NCI-H1694 treated with DMSO at 0.1 percent for 48 hours (cell line): ENCODE results near the gene DENND1A.

Experiments
- DNase-seq: peaks from one replicate; lab custom pipeline; 2025; lab: John Stamatoyannopoulos, UW

Gene DENND1A

GRCh38 chr9:123540457-123540856 is 389.5 kb downstream of the DENND1A start:
- no peak for DNase-seq

- DNase-seq: no peak
Measured at GRCh38 chr9:123537809-123538208, 392.1 kb downstream of the DENND1A start.

- no peak for DNase-seq
Measured at GRCh38 chr9:123536455-123536868, 393.5 kb downstream of the DENND1A start.

GRCh38 chr9:123534336-123534735 is 395.6 kb downstream of the DENND1A start:
- no peak for DNase-seq

- DNase-seq: no peak
Measured at GRCh38 chr9:123530244-123530643, 399.7 kb downstream of the DENND1A start.

- no peak for DNase-seq
Measured at GRCh38 chr9:123528501-123528900, 401.4 kb downstream of the DENND1A start.

- no peak for DNase-seq
Measured at GRCh38 chr9:123527981-123528380, 401.9 kb downstream of the DENND1A start.

GRCh38 chr9:123525957-123526356 is 404.0 kb downstream of the DENND1A start:
- DNase-seq: no peak

- no peak for DNase-seq
Measured at GRCh38 chr9:123525424-123525823, 404.5 kb downstream of the DENND1A start.

- DNase-seq: no peak
Measured at GRCh38 chr9:123524866-123525265, 405.1 kb downstream of the DENND1A start.

- DNase-seq: no peak
Measured at GRCh38 chr9:123523845-123524244, 406.1 kb downstream of the DENND1A start.

- DNase-seq: no peak
Measured at GRCh38 chr9:123523001-123523400, 406.9 kb downstream of the DENND1A start.

- no peak for DNase-seq
Measured at GRCh38 chr9:123522251-123522650, 407.7 kb downstream of the DENND1A start.

GRCh38 chr9:123518338-123518737 is 411.6 kb downstream of the DENND1A start:
- no peak for DNase-seq

GRCh38 chr9:123517512-123517911 is 412.4 kb downstream of the DENND1A start:
- no peak for DNase-seq

GRCh38 chr9:123514766-123515165 is 415.2 kb downstream of the DENND1A start:
- no peak for DNase-seq

- DNase-seq: no peak
Measured at GRCh38 chr9:123513554-123513953, 416.4 kb downstream of the DENND1A start.

- no peak for DNase-seq
Measured at GRCh38 chr9:123511326-123512277, 418.3 kb downstream of the DENND1A start.

- DNase-seq: no peak
Measured at GRCh38 chr9:123509646-123510045, 420.3 kb downstream of the DENND1A start.

GRCh38 chr9:123508048-123508447 is 421.9 kb downstream of the DENND1A start:
- no peak for DNase-seq

GRCh38 chr9:123505496-123505895 is 424.4 kb downstream of the DENND1A start:
- DNase-seq: no peak

- DNase-seq: no peak
Measured at GRCh38 chr9:123500336-123500735, 429.6 kb downstream of the DENND1A start.

- no peak for DNase-seq
Measured at GRCh38 chr9:123497830-123498229, 432.1 kb downstream of the DENND1A start.

GRCh38 chr9:123495731-123496130 is 434.2 kb downstream of the DENND1A start:
- no peak for DNase-seq
